K562 (cell line): ENCODE results near the gene FGR. TPM values are rescaled to one million over a fixed set of nuclear protein-coding genes. Genes with fewer than 3 reads are reported as not detected.

ENCODE experiments used
- ATF3 ChIP-seq, 2 experiments: fragments of 450-650 bp in 1 of 2; sonication (generic) in 1 of 2; formaldehyde crosslinking in 1 of 2; IDR thresholded peaks in 1 of 2; conservative IDR thresholded peaks in 1 of 2; 2 replicates each; pipeline versions ENCODE4 v1.6.1 to v1.8.1; 2016 to 2023; ENCODE audit warnings: mild to moderate bottlenecking in 2 of 2, moderate library complexity in 2 of 2, inconsistent platforms in 1 of 2, missing genetic modification reagents in 1 of 2
- DDX20 ChIP-seq: fragments of 450-650 bp; IDR thresholded peaks from 2 replicates; pipeline ENCODE4 v1.6.1; 2016; ENCODE audit warnings: missing genetic modification characterization, low read depth, mild to moderate bottlenecking, missing compliant biosample characterization, moderate library complexity
- E4F1 ChIP-seq: fragments of 250-450 bp; sonication (Bioruptor Pico); IDR thresholded peaks from 2 replicates; pipeline ENCODE4 v1.5.0; 2021; ENCODE audit warnings: mild to moderate bottlenecking, borderline replicate concordance
- FOXA3 ChIP-seq, 2 experiments: fragments of 450-650 bp in 1 of 2; sonication (generic) in 1 of 2; formaldehyde crosslinking; IDR thresholded peaks in 1 of 2; conservative IDR thresholded peaks in 1 of 2; 2 replicates each; pipeline versions ENCODE4 v1.4.0 to v1.8.0; 2020 to 2022; ENCODE audit warnings: mild to moderate bottlenecking in 2 of 2, missing genetic modification reagents in 1 of 2
- FUS ChIP-seq: fragments of 200-400 bp; formaldehyde crosslinking; optimal IDR thresholded peaks from 2 replicates; pipeline ENCODE3; 2017; ENCODE audit warnings: low read depth, low read length
- GTF2B ChIP-seq: IDR thresholded peaks from 2 replicates; pipeline ENCODE4 v1.6.1; 2011; ENCODE audit not compliant: insufficient read length; ENCODE audit errors: extremely low read depth
- HDAC2 ChIP-seq: fragments of 450-650 bp; IDR thresholded peaks from 2 replicates; pipeline ENCODE4 v1.6.1; 2016; ENCODE audit warnings: mild to moderate bottlenecking
- HMG20B ChIP-seq: fragments of 250-450 bp; sonication (Bioruptor Pico); IDR thresholded peaks from 2 replicates; pipeline ENCODE4 v1.5.0; 2021; ENCODE audit warnings: mild to moderate bottlenecking
- KDM2B ChIP-seq: fragments of 250-450 bp; sonication (Bioruptor Pico); IDR thresholded peaks from 2 replicates; pipeline ENCODE4 v1.8.0; 2021; ENCODE audit warnings: mild to moderate bottlenecking, moderate library complexity
- KLF16 ChIP-seq: IDR thresholded peaks from 2 replicates; pipeline ENCODE4 v1.6.1; 2016; ENCODE audit warnings: antibody characterized with exemption
- MLLT1 ChIP-seq, 2 experiments: fragments of 450-650 bp; IDR thresholded peaks; 2 replicates each; pipeline ENCODE4 v1.6.1; 2016
- MYBL2 ChIP-seq, 2 experiments: fragments of 450-650 bp in 1 of 2; sonication (generic) in 1 of 2; formaldehyde crosslinking in 1 of 2; IDR thresholded peaks; 2 replicates each; pipeline versions ENCODE4 v1.6.1 to v1.8.1; 2017 to 2022; ENCODE audit warnings: borderline replicate concordance in 1 of 2, inconsistent platforms in 1 of 2, low read depth in 1 of 2, mild to moderate bottlenecking in 1 of 2, missing genetic modification reagents in 1 of 2, moderate library complexity in 1 of 2
- PTRF ChIP-seq: fragments of 450-650 bp; IDR thresholded peaks from 2 replicates; pipeline ENCODE4 v1.6.1; 2016; ENCODE audit warnings: mild to moderate bottlenecking, missing genetic modification characterization, missing compliant biosample characterization
- RCOR1 ChIP-seq, 2 experiments: IDR thresholded peaks; 2 replicates each; pipeline ENCODE4 v1.6.1; 2012; ENCODE audit warnings: low read depth in 2 of 2, low read length in 2 of 2, borderline replicate concordance in 1 of 2, improper control_type of control experiment in 1 of 2
- SETDB1 ChIP-seq: IDR thresholded peaks from one replicate; pipeline ENCODE4 v1.6.1; 2012; ENCODE audit warnings: low read length, control low read depth, inconsistent platforms
- SMAD1 ChIP-seq: fragments of 150-350 bp; IDR thresholded peaks from 2 replicates; pipeline ENCODE4 v1.6.1; 2014; ENCODE audit warnings: low read length, low read depth; ENCODE audit not compliant: partially characterized antibody
- SP2 ChIP-seq: IDR thresholded peaks from 2 replicates; pipeline ENCODE4 v1.6.1; 2011; ENCODE audit warnings: mild to moderate bottlenecking, low read depth, low read length, moderate library complexity; ENCODE audit not compliant: poor library complexity, severe bottlenecking; ENCODE audit errors: extremely low read depth
- SREBF2 ChIP-seq: sonication (generic); formaldehyde crosslinking; IDR thresholded peaks from 2 replicates; pipeline ENCODE4 v1.4.0; 2020; ENCODE audit warnings: mild to moderate bottlenecking, missing genetic modification reagents
- TEAD2 ChIP-seq: fragments of 450-650 bp; IDR thresholded peaks from 2 replicates; pipeline ENCODE4 v1.6.1; 2016; ENCODE audit warnings: missing genetic modification characterization, control low read depth, missing compliant biosample characterization
- ZKSCAN3 ChIP-seq: fragments of 250-450 bp; sonication (Bioruptor Pico); IDR thresholded peaks from 2 replicates; pipeline ENCODE4 v1.4.0; 2020
- ZNF23 ChIP-seq: fragments of 250-450 bp; sonication (Bioruptor Pico); IDR thresholded peaks from 2 replicates; pipeline ENCODE4 v1.4.0; 2020; ENCODE audit warnings: mild to moderate bottlenecking
- ZNF253 ChIP-seq: fragments of 250-450 bp; sonication (Bioruptor Pico); conservative IDR thresholded peaks from 2 replicates; pipeline ENCODE4 v1.6.1; 2021; ENCODE audit warnings: mild to moderate bottlenecking
- ZNF589 ChIP-seq: fragments of 200-800 bp; sonication (Bioruptor generic); IDR thresholded peaks from 2 replicates; pipeline ENCODE4 v1.6.1; 2016; ENCODE audit warnings: low read depth, missing genetic modification characterization, missing compliant biosample characterization
- ZNF668 ChIP-seq: fragments of 250-450 bp; sonication (Bioruptor Pico); IDR thresholded peaks from 2 replicates; pipeline ENCODE4 v1.8.0; 2022; ENCODE audit warnings: mild to moderate bottlenecking, inconsistent platforms
- polyA plus RNA-seq, 8 experiments: library from polyadenylated mRNA; depleted of rRNA in 4 of 8; stranded (reverse) in 5 of 8; unstranded in 3 of 8; fragments of >200 nt; fragmentation: Nextera tagmentation in 2 of 8; fragmentation: Illumina TruSeq in 1 of 8; extraction: Ambion mirVana in 2 of 8; extraction: Trizol in 1 of 8; gene quantifications; 2 replicates each; pipeline versions ENCODE4 v1.2.1 to v1.2.3, GENCODE V29; 2011 to 2014; ENCODE audit warnings: inconsistent platforms in 1 of 8, missing spikeins in 1 of 8
- total RNA-seq, 7 experiments: library from RNA; depleted of rRNA in 6 of 7; stranded (reverse); fragments of >200 nt in 6 of 7; fragmentation: Illumina TruSeq in 2 of 7; extraction: Trizol in 2 of 7; gene quantifications; 2 replicates each; pipeline versions ENCODE4 v1.2.1 to v1.2.3, GENCODE V29; 2011 to 2021; ENCODE audit warnings: low replicate concordance in 1 of 7

Gene FGR
- total and polyA plus RNA-seq, 9 of the 15 experiments (the other 6 are each of a cell fraction or from before 2014, with no cell fraction given): 0.04 to 0.11 TPM; not detected in 7

- peak; percentile 76 for TF ChIP-seq ATF3 (IDR thresholded peaks at IDR 0.05)
- TF ChIP-seq ATF3 (CRISPR knock-in tag; conservative IDR thresholded peaks at IDR 0.05): no peak
- no peak for TF ChIP-seq FOXA3 (CRISPR knock-in tag; conservative IDR thresholded peaks at IDR 0.05 in 1 of 2, IDR thresholded peaks at IDR 0.05 in 1 of 2)
- TF ChIP-seq MYBL2 (IDR thresholded peaks at IDR 0.05; ENCODE audit: low read depth): no peak
- no peak for TF ChIP-seq MYBL2 (CRISPR knock-in tag; IDR thresholded peaks at IDR 0.05; ENCODE audit: borderline replicate concordance)
- no peak for TF ChIP-seq FUS
- no peak for TF ChIP-seq HDAC2
- no peak for TF ChIP-seq SREBF2 (CRISPR knock-in tag)
- TF ChIP-seq SMAD1: no peak
- TF ChIP-seq ZNF23: no peak
- no peak for TF ChIP-seq PTRF
- TF ChIP-seq SP2: no peak
- TF ChIP-seq ZNF253: no peak
- TF ChIP-seq TEAD2 (tag): no peak
- no peak for TF ChIP-seq GTF2B
- no peak for TF ChIP-seq ZKSCAN3 (CRISPR knock-in tag)
- TF ChIP-seq KLF16: no peak
- TF ChIP-seq RCOR1 (IDR thresholded peaks at IDR 0.05; ENCODE audit: borderline replicate concordance in 1 of 2, low read depth in 2 of 2, low read length in 2 of 2): no peak
- TF ChIP-seq E4F1: no peak
- TF ChIP-seq KDM2B (CRISPR knock-in tag): no peak
- TF ChIP-seq HMG20B (CRISPR knock-in tag): no peak
- TF ChIP-seq MLLT1 (IDR thresholded peaks at IDR 0.05): peak in 1 of 2 experiments; percentile 21; a peak in 1 of 4 replicates
- no peak for TF ChIP-seq SETDB1
- no peak for TF ChIP-seq ZNF668
- no peak for TF ChIP-seq ZNF589
- no peak for TF ChIP-seq DDX20
Measured at GRCh38 chr1:27666791-27667254, 31.8 kb upstream of the FGR start (continued).
